ENCODE measurements around the gene MCC. TPM values are rescaled to one million over a fixed set of nuclear protein-coding genes. Genes with fewer than 3 reads are reported as not detected.

Gene MCC
- total RNA-seq, 1 experiment from 2014 or later = 0.60 TPM

- CTCF ChIA-PET = no interaction called here
- POLR2A ChIA-PET (ENCODE audit: low non-redundant PET) = no interaction called here
- H3K36me3 ChIP-seq (ENCODE audit: insufficient read depth, low read length, poor library complexity, severe bottlenecking) = no peaks in the 10 kb centered on the region
- TF ChIP-seq CTCF (conservative IDR thresholded peaks at IDR 0.05; ENCODE audit: low read depth, low read length) = no peak
- TF ChIP-seq EZH2 (IDR thresholded peaks at IDR 0.05; ENCODE audit: borderline replicate concordance, low read depth, low read length, poor library complexity, severe bottlenecking) = no peak
- H3K27ac ChIP-seq (ENCODE audit: low read depth, low read length, poor library complexity, severe bottlenecking) = no peak overlapping the region
- H3K4me1 ChIP-seq (ENCODE audit: insufficient read depth, low read length, poor library complexity, severe bottlenecking) = peaks cover 14% of the 10 kb centered on the region
- H3K27me3 ChIP-seq (replicated peaks; ENCODE audit: insufficient read depth, low read depth, low read length, poor library complexity) = peaks cover 19% of the 10 kb centered on the region
- DNase-seq (ENCODE audit: low spot score) = no peak
- BruUV-seq (replicated peaks) = no TSS peak
- intact Hi-C loops (cut with micrococcal nuclease; ENCODE audit: unreplicated experiment) = no loop called here
- H3K9me3 ChIP-seq (ENCODE audit: low read depth, low read length, poor library complexity, severe bottlenecking) = no peaks in the 10 kb centered on the region
- no peak overlapping the region for H3K4me3 ChIP-seq (ENCODE audit: low read depth, low read length, poor library complexity, severe bottlenecking)
Measured at GRCh38 chr5:113214606-113215323, 273.5 kb downstream of the MCC start.

GRCh38 chr5:113213551-113214425 lies 274.5 kb downstream of the MCC start:
- no peak for TF ChIP-seq CTCF (conservative IDR thresholded peaks at IDR 0.05; ENCODE audit: low read depth, low read length)
- TF ChIP-seq EZH2 (IDR thresholded peaks at IDR 0.05; ENCODE audit: borderline replicate concordance, low read depth, low read length, poor library complexity, severe bottlenecking) = no peak
- POLR2A ChIA-PET (ENCODE audit: low non-redundant PET) = no interaction called here
- intact Hi-C loops (cut with micrococcal nuclease; ENCODE audit: unreplicated experiment) = no loop called here

GRCh38 chr5:113212244-113212920 lies 275.9 kb downstream of the MCC start:
- no peak overlapping the region for H3K27ac ChIP-seq (ENCODE audit: low read depth, low read length, poor library complexity, severe bottlenecking)
- H3K36me3 ChIP-seq (ENCODE audit: insufficient read depth, low read length, poor library complexity, severe bottlenecking) = no peaks in the 10 kb centered on the region
- no TSS peak for BruUV-seq (replicated peaks)
- CTCF ChIA-PET = no interaction called here
- peaks cover 14% of the 10 kb centered on the region for H3K4me1 ChIP-seq (ENCODE audit: insufficient read depth, low read length, poor library complexity, severe bottlenecking)
- intact Hi-C loops (cut with micrococcal nuclease; ENCODE audit: unreplicated experiment) = no loop called here
- H3K9me3 ChIP-seq (ENCODE audit: low read depth, low read length, poor library complexity, severe bottlenecking) = no peaks in the 10 kb centered on the region
- no peak for TF ChIP-seq EZH2 (IDR thresholded peaks at IDR 0.05; ENCODE audit: borderline replicate concordance, low read depth, low read length, poor library complexity, severe bottlenecking)
- TF ChIP-seq CTCF (conservative IDR thresholded peaks at IDR 0.05; ENCODE audit: low read depth, low read length) = no peak
- POLR2A ChIA-PET (ENCODE audit: low non-redundant PET) = no interaction called here
- peak; percentile 35 for DNase-seq (ENCODE audit: low spot score)
- peaks cover 16% of the 10 kb centered on the region for H3K27me3 ChIP-seq (replicated peaks; ENCODE audit: insufficient read depth, low read depth, low read length, poor library complexity)
- H3K4me3 ChIP-seq (ENCODE audit: low read depth, low read length, poor library complexity, severe bottlenecking) = no peak overlapping the region

More at GRCh38 chr5:113213551-113214425, 274.5 kb downstream of the MCC start:
- H3K4me3 ChIP-seq (ENCODE audit: low read depth, low read length, poor library complexity, severe bottlenecking) = no peak overlapping the region
- H3K36me3 ChIP-seq (ENCODE audit: insufficient read depth, low read length, poor library complexity, severe bottlenecking) = no peaks in the 10 kb centered on the region
- no peaks in the 10 kb centered on the region for H3K9me3 ChIP-seq (ENCODE audit: low read depth, low read length, poor library complexity, severe bottlenecking)
- CTCF ChIA-PET = no interaction called here
- DNase-seq (ENCODE audit: low spot score) = peak; percentile 78
- peaks cover 19% of the 10 kb centered on the region for H3K27me3 ChIP-seq (replicated peaks; ENCODE audit: insufficient read depth, low read depth, low read length, poor library complexity)
- peaks cover 14% of the 10 kb centered on the region for H3K4me1 ChIP-seq (ENCODE audit: insufficient read depth, low read length, poor library complexity, severe bottlenecking)
- no peak overlapping the region for H3K27ac ChIP-seq (ENCODE audit: low read depth, low read length, poor library complexity, severe bottlenecking)
- no TSS peak for BruUV-seq (replicated peaks)

Measured in A673 (cell line).